ENCODE data around the gene CTRB1.

DNA sequence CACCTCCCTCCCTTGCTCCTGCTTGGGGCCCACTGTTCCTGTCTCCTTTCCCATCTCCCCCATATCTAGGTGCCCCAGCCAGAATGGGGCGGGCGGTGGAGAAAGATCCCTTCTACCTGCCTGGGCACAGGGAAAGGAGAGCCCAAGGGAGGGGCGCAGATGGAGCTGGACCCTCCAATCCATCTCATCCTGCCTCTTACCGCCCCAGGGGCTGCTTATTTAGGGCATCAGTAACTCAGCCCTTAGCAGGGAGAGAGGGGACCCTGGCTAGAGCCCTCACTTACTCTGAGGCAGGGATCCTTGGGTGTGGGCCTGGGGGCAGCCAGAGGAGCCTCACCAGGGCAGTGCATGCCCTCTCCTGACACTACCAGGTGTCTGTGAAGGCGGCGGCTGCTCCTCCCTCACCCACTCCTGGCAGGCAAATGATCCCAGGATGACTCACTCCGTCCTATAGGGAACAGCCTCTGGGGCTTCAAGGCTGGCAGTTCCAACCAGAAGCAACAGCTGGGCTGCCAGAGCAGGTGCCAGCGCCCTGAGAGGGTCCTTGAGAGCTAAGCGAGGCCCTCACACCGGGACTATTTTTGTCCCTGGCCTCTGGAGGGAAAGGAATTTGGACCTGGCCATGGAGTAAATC, 49.0 kb downstream of the CTRB1 start:
- TF ChIP-seq EZH2 (IDR thresholded peaks at IDR 0.05; ENCODE audit: insufficient read depth, poor library complexity, severe bottlenecking) (no peak), EZH2phosphoT487 (IDR thresholded peaks at IDR 0.05; ENCODE audit: insufficient read depth, low read depth) (no peak)

All from GM23248 (cell line).